Measurements from ENCODE around the gene LRMDA.

DNA sequence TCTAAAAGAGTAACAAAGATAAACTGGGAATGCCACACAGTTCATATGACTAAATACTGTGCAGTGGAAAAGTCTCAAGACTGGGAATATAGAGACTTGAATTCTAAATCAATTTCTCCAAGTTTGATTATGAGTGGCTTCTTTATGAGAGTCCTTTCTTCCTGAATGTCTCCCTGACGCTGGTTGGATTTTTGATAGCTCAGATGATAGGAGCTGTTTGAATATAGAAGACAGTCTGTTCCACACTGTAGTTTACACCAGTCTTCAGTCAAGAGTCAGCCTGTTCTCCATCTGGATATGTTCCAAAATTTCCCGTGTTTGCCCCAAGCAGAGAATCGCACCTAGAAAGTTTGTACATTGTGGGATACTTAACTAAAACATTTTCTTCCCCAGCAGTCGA, 173.7 kb downstream of the LRMDA start:
- TF ChIP-seq, protein P1, sequence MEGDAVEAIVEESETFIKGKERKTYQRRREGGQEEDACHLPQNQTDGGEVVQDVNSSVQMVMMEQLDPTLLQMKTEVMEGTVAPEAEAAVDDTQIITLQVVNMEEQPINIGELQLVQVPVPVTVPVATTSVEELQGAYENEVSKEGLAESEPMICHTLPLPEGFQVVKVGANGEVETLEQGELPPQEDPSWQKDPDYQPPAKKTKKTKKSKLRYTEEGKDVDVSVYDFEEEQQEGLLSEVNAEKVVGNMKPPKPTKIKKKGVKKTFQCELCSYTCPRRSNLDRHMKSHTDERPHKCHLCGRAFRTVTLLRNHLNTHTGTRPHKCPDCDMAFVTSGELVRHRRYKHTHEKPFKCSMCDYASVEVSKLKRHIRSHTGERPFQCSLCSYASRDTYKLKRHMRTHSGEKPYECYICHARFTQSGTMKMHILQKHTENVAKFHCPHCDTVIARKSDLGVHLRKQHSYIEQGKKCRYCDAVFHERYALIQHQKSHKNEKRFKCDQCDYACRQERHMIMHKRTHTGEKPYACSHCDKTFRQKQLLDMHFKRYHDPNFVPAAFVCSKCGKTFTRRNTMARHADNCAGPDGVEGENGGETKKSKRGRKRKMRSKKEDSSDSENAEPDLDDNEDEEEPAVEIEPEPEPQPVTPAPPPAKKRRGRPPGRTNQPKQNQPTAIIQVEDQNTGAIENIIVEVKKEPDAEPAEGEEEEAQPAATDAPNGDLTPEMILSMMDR (IDR thresholded peaks at IDR 0.05; ENCODE audit: insufficient read depth, low read length, poor library complexity, severe bottlenecking) = no peak
- no peak for TF ChIP-seq EZH2phosphoT487 (conservative IDR thresholded peaks at IDR 0.05; ENCODE audit: low read length)

Data from SU-DHL-6 (cell line).